GM18502 (cell line): ENCODE results near the gene ZDHHC6.
"Not testable (repeated sequence)": the region's sequence is repeated elsewhere in the genome, so short reads cannot be mapped to it uniquely, and the experiment has no call there.

Experiments
- ATAC-seq: cut with Tn5 transposase; IDR thresholded peaks from one replicate; pipeline ENCODE4 v1.9.1; 2021; ENCODE audit warnings: mild to moderate bottlenecking; ENCODE audit not compliant: unreplicated experiment, poor library complexity

ZDHHC6 gene, protein sequence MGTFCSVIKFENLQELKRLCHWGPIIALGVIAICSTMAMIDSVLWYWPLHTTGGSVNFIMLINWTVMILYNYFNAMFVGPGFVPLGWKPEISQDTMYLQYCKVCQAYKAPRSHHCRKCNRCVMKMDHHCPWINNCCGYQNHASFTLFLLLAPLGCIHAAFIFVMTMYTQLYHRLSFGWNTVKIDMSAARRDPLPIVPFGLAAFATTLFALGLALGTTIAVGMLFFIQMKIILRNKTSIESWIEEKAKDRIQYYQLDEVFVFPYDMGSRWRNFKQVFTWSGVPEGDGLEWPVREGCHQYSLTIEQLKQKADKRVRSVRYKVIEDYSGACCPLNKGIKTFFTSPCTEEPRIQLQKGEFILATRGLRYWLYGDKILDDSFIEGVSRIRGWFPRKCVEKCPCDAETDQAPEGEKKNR

GRCh38 chr10:112446855-112447619, at the start of gene ZDHHC6, which contains the start of gene VTI1A:
TSS of gene ZDHHC6 (minus strand) at chr10:112446914. CDS start at chr10:112445436, 1,478 bp downstream.
TSS of gene VTI1A (plus strand) at chr10:112447215. CDS start at chr10:112447374, 159 bp downstream.
- ATAC-seq = peak; percentile 93

- ATAC-seq = no peak
These were observed 46.0 kb upstream of the ZDHHC6 start for GRCh38 chr10:112492736-112493135.

DNA sequence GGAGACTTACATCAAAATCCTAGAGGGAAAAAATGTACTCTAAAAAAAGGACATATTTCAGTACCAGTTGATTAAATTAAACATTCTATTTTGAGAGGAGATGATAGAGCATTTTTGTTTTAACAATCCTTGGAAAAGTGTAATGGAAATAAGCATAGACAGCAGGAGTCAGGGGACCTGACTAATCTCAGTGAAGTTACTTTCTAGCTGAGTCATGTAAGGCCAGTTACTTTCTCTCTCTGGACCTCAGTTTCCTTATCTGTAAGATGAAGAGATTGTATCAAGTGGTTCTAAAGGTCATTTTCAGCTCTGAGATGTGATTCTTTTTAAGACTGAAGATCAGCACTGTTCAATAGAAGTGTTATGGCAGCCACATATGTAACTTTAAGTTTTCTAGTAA, 44.4 kb upstream of the ZDHHC6 start:
- no peak for ATAC-seq

DNA sequence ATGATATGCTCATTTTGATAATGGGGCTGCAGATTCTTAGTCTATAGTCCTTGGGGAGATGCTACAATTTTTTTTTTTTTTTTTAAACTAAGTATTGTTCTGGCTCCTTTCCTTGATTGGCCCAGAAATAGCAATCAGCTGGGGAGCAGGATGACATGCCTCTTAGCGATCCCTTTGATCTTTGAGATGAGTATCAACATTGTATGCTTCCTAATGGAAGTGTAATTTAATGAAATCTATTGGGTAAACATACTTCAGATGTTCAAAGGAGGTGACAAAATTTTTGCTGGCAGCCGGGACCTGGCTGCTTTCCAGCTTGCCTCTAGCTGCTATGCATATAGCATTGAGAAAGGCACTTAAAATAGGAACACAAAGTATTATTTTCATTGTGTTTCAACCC, 43.8 kb upstream of the ZDHHC6 start:
- ATAC-seq = no peak

GRCh38 chr10:112487964-112488363, 41.2 kb upstream of the ZDHHC6 start:
- ATAC-seq = no peak

DNA sequence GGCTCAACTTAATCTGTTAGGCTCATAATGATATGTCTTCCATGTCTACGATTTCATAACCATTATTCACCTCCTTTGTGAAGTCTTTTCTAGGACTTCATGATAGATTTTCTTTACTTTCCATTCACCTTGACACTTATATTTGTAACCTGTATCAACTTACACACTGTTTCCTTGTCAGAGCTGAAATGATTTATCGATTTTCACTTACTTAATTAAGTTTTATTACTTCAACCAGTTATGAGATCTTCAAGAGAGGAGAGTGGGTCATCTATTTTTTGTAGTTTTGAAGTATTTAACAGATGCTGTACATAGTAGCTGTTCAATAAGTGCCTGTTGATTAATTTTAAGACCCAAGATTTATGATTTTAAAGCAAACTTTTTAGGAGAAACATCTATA, 37.7 kb upstream of the ZDHHC6 start:
- no peak for ATAC-seq

- no peak for ATAC-seq
These were observed 34.9 kb upstream of the ZDHHC6 start for GRCh38 chr10:112481602-112482001.

- ATAC-seq = no peak
These were observed 29.0 kb upstream of the ZDHHC6 start for GRCh38 chr10:112475575-112476218.

GRCh38 chr10:112471878-112472487, 25.3 kb upstream of the ZDHHC6 start:
- ATAC-seq = peak; percentile 69

DNA sequence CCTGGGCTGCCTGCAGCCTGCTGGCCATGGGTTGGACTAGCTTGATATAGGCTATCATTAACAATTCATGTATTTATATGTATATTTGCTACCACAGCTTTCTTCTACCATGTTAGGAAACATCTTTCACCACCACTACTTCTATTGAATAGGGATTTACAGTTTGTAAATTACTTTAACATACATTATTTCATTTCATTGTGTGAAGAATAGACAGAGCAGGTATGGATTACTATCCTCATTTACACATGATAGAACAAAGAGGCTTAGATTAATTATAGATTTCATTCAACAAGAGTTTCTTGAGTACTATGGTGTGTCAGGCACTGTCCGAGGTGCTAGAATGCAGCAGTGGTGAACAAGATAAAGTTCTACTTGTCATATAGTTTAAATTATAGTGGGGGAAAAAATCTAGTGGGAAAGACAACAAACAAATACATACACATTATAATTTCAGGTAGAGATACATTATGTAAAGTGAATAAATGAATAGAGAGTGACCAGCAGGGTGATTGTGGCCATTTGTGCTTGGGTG, 20.9 kb upstream of the ZDHHC6 start:
- ATAC-seq = no peak

DNA sequence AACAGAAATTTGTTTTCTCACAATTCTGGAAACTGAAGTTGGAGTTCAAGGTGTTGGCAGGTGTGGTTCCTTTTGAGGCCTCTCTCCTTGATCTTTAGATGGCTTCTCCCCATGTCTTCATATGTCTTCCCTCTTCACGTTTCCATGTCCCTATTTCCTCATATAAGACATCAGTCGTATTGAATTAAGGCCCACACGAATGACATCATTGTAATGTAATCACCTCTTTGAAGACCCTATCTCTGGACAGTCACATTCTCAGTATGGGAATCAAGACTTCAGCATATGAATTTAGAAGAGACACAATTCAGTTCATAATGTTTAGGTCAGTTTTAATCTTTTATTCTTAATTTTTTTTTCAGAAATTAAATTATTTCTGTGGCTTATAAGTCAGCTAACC, 20.1 kb upstream of the ZDHHC6 start:
- no peak for ATAC-seq

GRCh38 chr10:112465299-112465883, 18.7 kb upstream of the ZDHHC6 start:
- ATAC-seq = no peak

DNA sequence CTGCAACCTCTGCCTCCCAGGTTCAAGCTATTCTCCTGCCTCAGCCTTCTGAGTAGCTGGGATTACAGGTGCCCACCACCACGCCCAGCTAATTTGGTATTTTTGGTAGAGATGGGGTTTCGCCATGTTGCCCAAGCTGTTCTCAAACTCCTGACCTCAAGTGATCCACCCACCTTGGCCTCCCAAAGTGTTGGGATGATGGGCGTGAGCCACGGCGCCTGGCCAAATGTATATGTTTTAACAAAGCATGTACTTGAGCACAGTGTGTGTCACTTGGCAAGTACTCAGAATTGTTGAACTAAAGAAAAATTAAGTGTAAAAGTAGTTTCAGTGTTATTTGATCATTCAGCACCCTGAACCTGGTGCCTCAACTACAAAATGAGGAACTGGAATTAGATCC, 17.4 kb upstream of the ZDHHC6 start:
- not testable (repeated sequence) for ATAC-seq

DNA sequence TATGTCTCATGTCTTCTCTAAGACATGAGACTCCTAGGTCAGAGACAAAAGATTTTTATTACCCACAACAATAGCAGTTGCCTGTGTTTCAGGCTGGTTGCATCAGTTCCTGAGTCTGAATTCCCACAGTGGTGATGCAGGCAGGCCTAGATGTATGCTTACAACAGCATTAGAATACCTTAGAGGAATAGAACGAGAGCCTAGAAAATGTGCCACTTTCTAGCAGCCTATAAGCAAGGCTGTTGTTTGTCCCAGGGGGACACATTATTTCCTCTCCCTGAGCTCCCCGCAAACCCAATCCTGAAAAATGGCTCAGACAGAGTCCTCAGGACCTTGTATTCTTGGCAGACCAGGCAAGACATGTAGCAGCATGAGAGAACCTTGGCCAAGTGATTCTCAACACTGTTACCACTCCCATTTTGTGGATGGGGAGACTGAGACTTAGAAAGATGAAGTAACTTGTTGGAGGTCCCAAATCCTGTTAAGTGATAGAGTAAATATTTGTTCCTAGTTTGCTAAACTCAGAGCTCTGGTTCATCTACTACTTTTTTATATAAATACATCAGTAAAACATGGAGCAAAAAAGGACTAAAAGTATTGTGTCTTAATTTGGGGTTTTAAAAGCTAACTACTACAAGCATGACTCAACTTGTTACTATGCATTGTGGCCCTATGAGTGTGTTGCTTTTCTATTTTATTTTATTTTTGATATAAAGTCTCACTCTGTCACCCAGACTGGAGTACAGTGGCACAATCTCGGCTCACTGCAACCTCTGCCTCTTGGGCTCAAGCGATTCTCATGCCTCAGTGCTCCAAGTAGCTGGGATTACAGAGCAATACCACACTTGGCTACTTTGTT, 14.5 kb upstream of the ZDHHC6 start:
- no peak for ATAC-seq

- ATAC-seq = no peak
These were observed 13.7 kb upstream of the ZDHHC6 start for GRCh38 chr10:112460366-112460765.

DNA sequence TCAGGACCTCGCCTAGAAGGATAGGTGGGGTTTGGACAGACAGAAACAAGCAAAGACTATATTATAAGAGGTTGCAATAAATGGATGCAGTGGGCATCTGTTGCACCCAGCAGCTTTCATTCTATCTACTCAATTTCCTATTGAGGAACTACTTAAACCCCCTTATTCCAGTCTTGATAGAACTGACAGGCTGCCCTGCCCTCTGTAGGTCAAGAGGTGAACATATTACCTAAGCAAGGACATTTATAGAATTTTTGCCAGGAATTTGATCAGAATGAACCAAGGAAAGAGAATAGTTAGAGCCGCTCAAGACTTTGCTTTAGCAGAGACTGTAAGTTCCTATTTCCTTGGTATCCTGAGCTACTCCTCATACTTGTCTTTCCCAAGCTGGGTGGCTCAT, 9.8 kb upstream of the ZDHHC6 start:
- no peak for ATAC-seq

GRCh38 chr10:112454910-112455779, 8.4 kb upstream of the ZDHHC6 start:
- ATAC-seq = no peak

DNA sequence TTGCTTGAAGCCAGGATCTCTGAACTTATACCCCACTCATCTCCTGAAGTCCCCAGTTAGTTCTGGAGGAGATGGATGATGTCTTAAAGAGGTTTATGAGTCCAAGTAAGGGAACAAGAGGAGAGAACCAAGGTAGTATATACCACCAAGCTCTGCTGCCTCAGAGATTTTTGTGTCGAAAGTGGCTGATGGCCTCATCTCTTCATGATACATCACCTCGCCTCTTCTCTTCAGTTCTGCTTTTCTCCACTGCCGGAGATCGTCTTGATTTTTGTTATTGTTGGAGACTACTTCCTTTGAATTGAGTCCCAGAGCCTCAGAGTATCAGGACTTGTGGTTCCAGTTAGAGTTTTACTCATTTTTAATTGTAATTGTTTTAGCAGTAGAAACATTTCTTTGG, 2.2 kb upstream of the ZDHHC6 start:
- ATAC-seq = no peak
